ENCODE measurements around the gene ACSM4.
"Not testable (repeated sequence)": the region's sequence is repeated elsewhere in the genome, so short reads cannot be mapped to it uniquely, and the experiment has no call there.

The ACSM4 gene, protein sequence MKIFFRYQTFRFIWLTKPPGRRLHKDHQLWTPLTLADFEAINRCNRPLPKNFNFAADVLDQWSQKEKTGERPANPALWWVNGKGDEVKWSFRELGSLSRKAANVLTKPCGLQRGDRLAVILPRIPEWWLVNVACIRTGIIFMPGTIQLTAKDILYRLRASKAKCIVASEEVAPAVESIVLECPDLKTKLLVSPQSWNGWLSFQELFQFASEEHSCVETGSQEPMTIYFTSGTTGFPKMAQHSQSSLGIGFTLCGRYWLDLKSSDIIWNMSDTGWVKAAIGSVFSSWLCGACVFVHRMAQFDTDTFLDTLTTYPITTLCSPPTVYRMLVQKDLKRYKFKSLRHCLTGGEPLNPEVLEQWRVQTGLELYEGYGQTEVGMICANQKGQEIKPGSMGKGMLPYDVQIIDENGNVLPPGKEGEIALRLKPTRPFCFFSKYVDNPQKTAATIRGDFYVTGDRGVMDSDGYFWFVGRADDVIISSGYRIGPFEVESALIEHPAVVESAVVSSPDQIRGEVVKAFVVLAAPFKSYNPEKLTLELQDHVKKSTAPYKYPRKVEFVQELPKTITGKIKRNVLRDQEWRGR

DNA sequence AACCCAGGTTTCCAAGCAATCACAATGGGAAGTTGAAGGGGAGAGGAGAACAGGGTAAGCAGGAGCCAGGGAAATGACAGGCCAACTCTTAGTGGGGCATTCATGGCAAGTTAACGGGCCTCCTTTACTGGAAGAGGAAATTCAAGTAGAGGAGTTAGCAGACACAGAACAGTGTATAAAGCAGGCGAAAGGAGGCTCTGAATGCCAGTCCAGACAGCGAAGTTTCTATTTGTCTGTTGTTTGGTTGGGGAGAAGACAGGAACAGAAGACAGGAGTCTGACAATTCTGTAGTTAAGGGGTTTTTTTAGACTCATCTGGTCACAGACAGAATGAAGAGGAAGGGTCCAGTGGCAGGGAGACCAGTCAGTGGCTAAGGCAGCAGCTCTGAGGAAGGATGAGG lies at the start of gene ACSM4:
ACSM4 (plus strand) TSS at position 301 of the 400 bp plus-strand sequence. CDS start 260 bp downstream, outside the sequence.
- DNase-seq = no peak

DNA sequence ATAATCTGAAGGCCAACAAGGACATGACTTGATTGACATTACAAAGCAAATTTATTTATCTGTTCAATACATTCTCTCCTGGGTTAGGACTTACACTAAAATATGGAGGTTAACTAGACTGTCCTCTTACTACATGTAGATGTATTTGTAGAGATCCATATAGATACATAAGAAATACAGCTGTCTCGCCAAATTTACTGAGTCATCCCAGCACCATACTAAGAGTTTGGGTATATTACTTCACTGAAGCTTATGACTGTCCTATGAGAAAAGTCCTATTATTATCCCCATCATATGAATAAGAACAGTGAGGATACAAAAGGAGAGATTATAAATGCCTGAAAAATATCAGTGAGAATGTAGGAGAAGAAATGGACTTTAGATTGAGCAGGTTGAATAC lies 44.8 kb upstream of the ACSM4 start:
- DNase-seq = no peak

DNA sequence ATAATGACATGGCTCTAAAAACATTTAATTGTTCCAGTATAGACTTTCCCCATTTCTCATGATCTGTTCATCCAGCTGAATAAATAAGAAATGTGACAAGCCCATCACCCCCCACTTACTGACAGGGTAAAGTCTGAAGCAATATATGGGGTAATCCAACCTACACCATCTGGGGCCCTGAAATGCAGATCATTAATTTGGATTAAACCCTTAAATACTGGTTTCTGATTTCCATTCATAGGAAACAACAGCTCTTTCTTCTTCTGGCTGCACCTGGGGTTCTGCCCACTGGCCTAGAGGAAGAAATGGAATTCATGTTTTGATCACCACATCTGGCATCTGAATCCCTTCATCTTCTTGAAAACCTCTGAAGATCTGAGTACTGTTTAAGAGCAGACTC lies 39.3 kb upstream of the ACSM4 start:
- DNase-seq = no peak

DNA sequence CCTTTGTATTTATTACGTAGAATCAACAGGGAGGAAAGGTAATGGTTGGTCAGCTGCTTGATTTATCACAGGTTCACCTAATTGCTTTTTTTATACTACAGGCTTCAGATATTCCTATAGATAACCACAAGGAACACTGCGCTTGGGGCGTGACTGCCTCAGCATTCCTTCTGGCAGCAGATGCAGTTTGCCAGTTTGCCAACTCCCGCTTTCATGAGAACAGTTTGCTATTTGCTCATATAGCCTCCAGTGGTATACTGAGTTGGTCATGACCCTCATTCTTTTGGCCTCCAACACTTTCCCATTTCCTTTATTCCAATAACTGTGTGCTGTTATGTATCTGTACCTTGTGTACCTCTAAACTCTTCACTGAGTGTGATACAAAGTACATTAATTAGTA lies 38.6 kb upstream of the ACSM4 start:
- DNase-seq = no peak

DNA sequence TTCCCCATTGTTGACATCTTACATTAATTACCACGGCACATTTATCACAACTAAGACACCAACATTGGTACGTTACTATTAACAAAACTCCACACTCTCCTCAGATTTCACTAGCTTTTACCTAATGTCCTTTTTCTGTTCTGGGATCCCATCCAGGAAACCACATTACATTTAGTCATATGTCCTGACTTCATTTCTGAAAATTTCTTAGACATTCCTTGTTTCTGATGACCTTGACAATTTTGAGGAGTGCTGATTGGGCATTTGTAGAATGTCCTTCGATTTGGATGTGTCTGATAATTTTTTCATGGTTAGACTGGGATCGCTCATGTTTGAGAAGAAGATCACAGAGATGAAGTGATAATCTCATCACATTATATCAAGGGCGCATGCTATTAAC lies 34.6 kb upstream of the ACSM4 start:
- DNase-seq = no peak

DNA sequence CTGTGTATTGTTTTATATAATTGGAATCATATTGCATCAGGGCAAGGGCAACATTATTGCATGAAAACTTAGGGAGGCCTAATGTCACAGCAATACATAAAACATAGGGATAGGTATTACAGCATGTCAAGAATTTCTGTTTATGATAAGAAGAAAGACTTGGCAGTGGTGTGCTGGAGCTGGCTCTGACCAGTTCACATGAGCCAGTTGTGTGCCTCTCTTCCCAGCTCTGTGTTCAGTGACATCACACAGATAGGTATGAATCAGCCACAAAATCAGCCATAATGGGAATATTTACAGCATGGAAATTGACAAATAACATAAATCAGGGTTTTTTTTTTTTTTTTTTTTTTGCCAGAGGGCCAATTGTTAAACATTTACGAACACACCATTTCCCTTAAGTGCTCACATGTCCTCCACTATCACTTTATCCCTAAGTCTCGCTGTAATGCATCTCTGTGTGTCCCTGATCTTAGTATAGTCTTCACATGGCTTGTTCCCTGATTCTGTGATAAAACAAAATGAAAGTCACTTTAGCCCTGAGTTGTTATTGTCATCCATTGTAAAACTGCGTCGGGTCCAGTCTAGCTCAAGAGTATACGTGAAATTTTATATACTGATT lies 31.9 kb upstream of the ACSM4 start:
- DNase-seq = no peak

DNA sequence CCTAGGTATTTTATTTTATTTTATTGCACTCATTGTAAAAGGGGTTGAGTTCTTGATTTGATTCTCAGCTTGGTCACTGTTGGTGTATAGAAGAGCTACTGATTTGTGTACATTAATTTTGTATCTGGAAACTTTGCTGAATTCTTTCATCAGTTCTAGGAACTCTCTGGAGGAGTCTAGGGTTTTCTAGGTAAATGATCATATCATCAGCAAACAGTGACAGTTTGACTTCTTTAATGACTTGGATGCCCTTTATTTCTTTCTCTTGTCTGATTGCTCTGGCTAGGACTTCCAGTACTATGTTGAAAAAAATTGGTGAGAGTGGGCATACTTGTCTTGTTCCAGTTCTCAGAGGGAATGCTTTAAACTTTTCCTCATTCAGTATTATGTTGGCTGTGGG lies 28.4 kb upstream of the ACSM4 start:
- not testable (repeated sequence) for DNase-seq

DNA sequence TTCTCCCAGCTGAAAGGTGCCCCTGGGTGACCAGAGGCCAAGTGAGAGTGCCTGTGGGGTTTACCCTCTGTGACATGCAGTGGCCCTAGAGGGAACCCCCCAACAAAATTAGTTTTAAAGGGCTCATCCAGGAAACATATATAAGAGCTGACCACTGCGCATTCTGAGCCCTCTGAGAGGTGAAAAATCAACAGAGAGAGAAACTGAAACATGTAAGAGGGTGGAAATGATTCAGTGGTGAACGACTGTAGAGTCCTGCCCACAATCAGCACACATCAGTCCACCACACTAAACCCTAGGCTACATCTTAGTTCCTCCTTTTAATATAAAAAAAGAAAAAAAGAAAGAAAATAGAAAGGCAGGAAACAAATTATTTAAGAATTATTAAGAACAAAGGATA lies 21.0 kb upstream of the ACSM4 start:
- DNase-seq = no peak

DNA sequence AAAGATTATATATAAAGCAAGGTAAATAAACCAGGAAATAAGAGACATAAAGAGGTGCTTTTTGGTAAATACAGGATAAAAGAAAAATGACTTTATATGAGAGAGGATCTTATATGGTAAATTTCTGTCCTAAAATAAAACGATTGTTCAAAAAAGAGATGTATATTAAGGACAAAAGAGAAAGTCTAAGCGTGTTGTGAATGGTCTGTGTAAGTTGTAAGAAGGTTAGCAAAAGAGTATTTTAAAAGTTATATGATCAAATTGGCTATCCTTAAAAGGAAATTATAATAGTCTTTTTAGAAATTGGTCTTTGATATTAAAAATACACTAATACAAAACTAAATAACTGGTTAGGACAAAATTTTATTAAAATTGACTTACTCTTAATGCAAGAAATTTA lies 14.1 kb upstream of the ACSM4 start:
- peak; percentile 55 for DNase-seq

DNA sequence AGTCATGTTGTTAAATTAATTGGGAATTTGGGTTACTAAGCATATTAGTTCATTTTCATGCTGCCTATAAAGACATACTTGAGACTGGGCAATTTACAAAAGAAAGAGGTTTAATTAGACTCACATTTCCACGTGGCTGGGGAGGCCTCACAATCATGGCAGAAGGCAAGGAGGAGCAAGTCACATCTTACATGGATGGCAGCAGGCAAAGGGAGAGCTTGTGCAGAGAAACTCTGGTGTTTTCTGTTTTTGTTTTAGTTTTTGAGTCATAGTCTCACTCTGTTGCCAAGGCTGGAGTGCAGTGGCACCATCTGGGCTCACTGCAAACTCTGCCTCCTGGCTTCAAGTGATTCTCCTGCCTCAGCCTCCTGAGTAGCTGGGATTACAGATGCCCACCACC lies 13.3 kb upstream of the ACSM4 start:
- DNase-seq = not testable (repeated sequence)

DNA sequence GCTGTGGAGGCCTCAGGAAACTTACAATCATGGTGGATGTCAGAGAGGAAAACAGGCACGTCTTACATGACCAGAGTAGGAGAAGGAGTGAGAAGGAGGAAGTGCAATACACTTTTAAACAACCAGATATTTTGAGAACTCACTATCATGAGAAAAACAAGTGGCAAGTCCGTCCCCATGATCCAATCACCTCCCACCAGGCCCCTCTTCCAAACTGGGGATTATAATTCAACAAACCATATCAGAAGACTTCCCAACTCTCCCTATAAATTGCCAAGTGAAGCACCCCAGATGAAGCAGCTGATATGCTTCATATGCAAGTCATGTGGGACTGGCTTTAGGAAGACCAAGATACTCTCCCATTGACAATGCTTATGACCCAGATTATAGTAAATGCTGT lies 11.6 kb upstream of the ACSM4 start:
- no peak for DNase-seq

DNA sequence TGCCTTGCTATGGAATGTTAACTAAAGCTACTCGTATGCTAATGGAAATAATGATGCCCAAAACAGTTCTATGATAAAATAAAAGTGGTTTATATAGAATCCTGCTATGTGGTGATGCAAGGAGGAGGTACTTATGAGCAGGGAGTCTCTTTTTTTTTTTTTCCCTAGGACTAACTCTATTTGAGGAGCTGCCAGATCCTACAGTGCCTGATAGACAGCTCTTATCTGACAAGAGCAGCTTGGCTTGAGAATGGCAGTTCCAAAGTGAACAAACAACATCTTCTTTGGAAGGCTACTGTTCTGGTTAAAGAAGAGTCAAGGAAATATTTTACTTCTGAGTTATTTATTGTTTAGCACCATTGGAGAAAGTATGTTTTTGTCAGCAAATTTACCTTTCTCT lies 10.2 kb upstream of the ACSM4 start:
- DNase-seq = no peak

DNA sequence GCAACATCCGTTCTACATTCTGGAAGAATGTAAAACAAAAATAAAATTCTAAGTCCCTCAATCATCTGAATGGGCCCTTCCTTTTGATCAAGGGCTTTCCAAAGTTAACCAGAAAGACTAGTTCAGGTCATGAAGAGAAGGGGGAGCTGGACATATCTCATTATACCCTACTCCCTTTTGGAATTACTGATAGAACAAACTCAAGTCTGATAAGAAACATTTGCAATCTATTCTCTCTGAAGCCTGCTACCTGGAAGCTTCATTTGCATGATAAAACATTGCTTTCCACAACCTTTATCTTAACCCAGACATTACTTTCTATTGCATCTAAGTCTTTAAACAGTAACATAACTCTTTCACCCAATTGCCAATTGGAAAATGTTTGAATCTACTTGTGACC lies 8.3 kb upstream of the ACSM4 start:
- no peak for DNase-seq

DNA sequence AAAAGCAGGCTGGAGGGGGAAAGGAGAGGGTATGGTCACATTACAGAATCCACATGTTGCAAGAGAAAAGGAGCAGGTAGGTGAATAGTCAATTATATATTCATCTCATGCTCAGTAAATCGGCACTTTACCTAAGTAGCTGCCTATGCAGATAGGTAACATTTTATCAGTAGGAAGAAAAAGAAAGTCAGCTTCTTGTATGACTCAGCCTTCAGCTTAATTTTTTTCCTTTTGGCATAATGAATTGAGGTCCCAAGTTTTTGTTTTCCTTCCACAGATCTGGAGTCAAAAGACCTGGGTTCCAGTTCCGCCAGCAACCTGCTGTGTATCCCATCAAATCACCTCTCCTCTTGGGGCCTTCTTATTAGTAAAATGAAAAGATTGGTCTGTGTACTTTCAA lies 6.0 kb upstream of the ACSM4 start:
- no peak for DNase-seq

DNA sequence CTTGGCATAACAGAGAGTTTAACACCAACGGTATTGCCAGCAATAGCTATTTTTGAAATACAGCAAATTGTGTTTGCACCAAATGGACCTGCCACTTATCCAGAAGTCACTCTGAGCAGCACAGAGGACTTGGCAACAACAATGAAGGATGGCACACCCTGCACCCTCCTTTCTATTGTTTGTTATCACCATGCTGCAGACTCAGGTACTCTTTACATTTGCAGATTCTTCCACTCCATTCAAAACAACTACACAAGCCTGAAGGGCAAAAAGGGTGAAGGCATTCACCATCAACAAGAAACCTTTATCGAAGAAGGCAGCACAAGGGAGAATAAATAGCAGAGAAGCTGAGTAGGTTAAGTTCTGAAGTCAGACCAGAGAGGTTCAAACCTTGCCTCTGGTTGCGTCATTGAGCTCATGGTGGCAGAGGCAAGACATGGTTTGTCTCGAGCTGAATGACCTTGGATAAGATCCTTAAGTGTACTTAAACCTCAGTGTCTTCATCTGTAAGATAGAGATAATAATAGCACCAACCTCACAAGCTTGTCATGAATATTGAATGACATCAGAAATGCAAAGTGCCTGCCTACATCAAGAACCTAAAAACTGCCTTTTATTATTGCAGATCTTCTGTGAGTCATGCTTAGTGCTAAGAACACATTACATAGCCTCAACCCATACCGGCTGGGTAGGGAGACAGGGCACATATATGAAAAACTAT lies 1.4 kb upstream of the ACSM4 start:
- DNase-seq = no peak

DNA sequence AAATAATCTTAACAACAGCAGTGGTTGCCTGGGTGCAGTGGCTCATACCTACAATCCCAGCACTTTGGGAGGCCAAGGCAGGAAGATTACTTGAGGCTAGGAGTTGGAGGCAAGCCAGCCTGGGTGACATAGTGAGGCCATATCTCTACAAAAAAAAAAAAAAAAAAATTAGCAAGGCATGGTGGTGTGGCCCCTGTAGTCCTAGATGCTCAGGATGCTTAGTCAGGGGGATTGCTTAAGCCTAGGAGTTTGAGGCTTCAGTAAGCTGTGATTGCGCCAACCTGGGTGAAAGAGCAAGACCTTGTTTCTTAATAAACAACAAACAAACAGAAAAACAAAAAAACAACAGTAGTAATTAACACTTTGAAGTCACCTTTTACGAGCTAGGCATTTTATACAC lies 642 bp upstream of the ACSM4 start:
- DNase-seq = no peak

DNA sequence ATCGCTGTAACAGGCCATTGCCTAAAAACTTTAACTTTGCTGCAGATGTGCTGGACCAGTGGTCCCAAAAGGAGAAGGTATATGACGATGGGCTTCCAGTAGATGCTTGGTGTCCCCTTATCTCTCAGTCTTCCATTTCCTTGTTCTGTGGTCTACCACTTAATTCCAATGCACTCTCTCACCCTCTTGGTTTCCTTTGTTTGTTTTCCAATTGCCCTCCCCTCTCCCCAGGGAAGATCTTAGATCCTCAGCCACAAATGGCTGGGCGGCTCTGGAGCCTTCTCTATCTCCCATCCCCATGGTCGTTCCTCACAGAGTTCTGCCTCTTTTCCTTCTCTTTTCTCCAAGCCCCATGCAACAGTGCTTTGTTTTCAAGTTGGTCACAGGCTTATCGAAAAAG lies 584 bp downstream of the ACSM4 start:
- no peak for DNase-seq

DNA sequence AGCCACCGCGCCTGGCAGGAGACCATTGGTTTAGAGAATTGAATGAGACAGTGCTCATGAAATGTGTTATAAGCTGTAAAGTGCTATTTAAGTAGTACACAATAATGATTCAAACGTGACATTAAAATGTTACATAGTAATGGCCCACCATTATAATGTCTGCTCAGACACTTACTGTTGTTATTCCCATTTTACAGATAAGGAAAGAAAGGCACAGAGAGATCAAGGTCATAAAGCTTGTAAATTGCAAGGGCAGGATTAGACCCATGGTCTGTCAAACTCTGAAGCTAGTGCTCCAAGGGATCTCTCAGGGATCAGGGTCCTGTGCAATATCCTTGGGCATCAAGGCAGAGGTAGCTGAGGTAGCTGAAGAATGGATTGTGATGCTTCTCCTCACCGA lies 6.2 kb downstream of the ACSM4 start:
- DNase-seq = no peak

DNA sequence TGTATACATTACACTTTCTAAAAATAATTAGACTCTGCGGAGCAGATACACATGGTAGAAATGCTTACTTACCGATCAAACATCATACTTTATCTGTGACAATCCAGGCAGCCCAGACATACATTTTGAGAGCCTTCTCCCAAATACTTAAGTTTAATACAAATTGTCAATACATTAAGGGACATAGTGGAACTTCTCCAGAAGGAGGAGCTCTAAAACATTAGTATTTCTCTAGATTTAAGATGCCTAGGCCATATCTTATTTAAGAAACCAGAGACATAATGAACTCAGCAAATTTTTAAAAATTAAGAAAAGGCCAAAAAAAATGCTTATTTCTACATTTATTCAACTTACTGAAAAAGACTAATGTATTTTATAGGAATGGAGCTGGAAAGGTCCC lies 16.1 kb downstream of the ACSM4 start:
- DNase-seq = no peak

DNA sequence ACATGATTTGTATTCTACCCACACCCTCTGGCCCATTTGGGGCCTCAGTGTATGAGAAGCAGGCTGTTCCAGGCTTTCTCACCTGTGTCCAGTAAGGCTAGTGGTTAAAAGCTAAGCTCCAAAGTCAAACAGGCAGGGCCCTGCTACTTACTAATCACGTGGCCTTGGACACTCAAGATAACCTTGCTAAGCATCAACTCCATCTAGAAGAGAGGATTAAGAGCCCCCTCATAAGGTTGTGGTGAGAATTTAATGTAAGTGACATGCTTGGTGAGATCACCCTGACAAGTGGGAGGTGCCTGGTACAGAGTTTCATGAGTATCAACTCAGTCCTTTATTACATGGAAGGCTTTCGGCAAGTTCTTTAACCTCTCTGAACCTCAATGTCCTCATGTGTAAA lies 17.8 kb downstream of the ACSM4 start:
- no peak for DNase-seq

DNA sequence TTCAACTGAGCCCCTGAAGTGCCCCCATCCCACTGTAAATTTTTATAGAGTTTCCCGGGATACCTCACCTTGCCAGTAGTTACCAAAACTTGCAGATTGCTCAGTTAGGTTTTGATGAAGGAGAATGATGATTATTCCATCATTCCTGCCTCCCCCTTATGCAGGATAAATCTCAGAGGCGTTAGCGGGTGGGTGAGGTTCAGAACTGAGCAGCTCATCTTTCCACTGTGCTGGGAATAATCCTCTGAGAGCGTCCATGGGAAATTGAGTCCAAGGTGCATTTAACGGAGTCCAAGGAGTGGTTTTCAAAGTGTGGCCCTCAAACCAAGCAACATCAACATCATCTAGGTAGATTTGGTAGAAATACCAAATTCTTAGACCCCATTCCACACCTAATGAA lies 18.7 kb downstream of the ACSM4 start:
- DNase-seq = no peak

DNA sequence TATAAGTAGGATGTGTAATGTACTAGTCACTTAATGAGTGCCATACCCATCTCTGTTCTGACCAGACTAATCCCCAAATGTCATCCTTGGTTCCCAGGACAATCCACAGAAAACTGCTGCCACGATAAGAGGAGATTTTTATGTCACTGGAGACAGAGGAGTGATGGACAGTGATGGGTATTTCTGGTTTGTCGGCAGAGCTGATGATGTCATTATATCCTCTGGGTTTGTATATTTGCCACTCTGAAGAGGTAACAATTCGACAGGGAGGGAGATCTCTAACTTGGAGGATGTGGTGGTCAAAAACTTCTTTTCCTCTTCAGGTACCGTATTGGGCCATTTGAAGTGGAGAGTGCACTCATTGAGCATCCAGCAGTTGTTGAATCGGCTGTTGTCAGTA lies 20.3 kb downstream of the ACSM4 start:
- DNase-seq = no peak

DNA sequence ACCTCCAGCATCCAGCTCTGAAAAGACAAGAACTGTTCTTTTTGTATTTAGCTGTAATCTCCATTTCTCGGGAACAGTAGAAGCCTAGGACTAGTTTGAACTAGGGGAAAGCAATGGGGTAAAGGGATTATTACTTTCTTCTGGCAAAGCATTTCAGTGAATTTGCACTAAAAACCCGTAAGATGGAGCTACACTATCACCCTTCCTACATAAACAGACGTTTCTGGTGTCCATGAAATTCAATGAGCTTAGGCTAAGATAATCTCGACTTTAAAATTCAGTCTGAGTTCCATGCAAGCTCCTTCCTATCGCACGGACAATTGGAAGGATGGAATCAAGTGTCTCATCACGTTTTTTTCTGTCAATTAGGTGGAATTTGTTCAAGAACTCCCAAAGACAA lies 24.0 kb downstream of the ACSM4 start:
- DNase-seq = peak; percentile 30

DNA sequence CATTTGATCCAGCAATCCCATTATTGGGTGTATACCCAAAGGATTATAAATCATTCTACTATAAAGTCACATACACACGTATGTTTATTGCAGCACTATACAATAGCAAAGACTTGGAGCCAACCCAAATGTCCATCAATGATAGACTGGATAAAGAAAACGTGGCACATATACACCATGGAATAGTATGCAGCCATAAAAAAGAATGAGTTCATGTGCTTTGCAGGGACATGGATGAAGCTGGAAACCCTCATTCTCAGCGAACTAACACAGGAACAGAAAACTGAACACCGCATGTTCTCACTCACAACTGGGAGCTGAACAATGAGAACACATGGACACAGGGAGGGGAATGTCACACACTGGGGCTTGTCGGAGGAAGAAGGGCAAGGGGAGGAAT lies 33.9 kb downstream of the ACSM4 start:
- not testable (repeated sequence) for DNase-seq
